ENCODE results near the gene IPO4. TPM values are rescaled to one million over a fixed set of nuclear protein-coding genes. Genes with fewer than 3 reads are reported as not detected.

IPO4 gene
- total RNA-seq, 1 donor from 2014 or later: 10.5 TPM

GRCh38 chr14:24160850-24161804 is 27.5 kb downstream of the IPO4 start, which contains the start of gene IRF9:
IRF9 (plus strand) TSS chr14:24161265; CDS start chr14:24162145, 880 bp downstream.
- DNase-seq (peak; percentile 97), ATAC-seq (ENCODE audit: poor library complexity) (peak; percentile 95)
- intact Hi-C loops (cut with DNase I): no loop called here

DNA sequence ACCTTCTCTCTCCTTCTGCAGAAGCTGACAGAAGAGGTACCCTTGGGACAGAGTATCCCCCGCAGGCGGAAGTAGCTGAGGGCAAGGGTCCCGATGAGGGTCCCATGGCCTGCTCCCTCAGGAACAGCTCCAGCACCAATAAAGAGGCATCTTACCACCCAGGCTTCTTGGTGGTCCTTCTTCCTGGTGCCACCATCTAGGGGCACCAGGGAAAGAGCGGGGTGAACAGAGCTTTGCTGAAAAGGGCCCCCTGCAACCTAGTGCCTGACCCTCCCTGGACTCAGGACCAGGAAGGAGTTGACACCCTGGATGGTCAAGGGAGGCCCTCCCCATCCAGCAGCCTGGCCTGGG is 28.1 kb downstream of the IPO4 start:
- no peak for DNase-seq
- ATAC-seq (ENCODE audit: poor library complexity): no peak
- intact Hi-C loops (cut with DNase I): no loop called here

GRCh38 chr14:24159777-24160498 is 28.7 kb downstream of the IPO4 start:
- intact Hi-C loops (cut with DNase I): no loop called here
- ATAC-seq (ENCODE audit: poor library complexity) (no peak), DNase-seq (peak; percentile 39)

- intact Hi-C loops (cut with DNase I): no loop called here
- no peak for DNase-seq
- no peak for ATAC-seq (ENCODE audit: poor library complexity)
Observed at GRCh38 chr14:24157331-24157730, 31.3 kb downstream of the IPO4 start.

DNA sequence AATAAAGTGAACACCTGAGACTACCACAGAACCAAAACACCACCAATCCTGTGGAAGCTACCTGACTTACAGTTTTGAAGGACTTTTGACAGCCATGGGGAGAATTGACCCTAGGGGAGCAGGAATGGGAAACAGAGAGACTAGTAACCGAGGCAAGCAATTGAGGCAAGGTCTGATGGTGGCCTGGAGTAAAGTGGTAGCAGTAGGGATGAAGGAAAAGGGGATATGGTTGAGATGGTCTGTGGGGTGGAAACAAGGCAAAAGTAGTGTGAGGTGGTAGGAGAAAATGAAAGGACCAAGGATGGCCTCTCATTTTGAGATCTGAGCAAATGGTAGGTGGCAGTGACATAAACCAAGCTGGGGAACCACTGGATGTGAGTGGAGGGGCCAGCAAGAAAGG is 31.8 kb downstream of the IPO4 start:
- ATAC-seq (ENCODE audit: poor library complexity): no peak
- intact Hi-C loops (cut with DNase I): no loop called here
- no peak for DNase-seq

DNA sequence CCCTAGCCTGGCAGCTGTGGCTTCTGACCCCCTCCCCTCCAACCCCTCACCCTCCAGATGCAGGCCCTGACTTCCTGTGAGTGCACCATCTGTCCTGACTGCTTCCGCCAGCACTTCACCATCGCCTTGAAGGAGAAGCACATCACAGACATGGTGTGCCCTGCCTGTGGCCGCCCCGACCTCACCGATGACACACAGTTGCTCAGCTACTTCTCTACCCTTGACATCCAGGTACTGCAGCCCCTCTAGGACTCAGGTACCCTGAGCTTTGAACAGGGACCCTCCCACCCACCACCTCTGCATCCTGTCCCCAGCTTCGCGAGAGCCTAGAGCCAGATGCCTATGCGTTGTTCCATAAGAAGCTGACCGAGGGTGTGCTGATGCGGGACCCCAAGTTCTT is 33.5 kb downstream of the IPO4 start:
- intact Hi-C loops (cut with DNase I): no loop called here
- no peak for DNase-seq

GRCh38 chr14:24151404-24152080 is 37.1 kb downstream of the IPO4 start:
- intact Hi-C loops (cut with DNase I): no loop called here
- no peak for ATAC-seq (ENCODE audit: poor library complexity)
- DNase-seq: no peak

More for the DNA sequence above, 33.5 kb downstream of the IPO4 start:
- ATAC-seq (ENCODE audit: poor library complexity): no peak

- intact Hi-C loops (cut with DNase I): no loop called here
- DNase-seq (no peak), ATAC-seq (ENCODE audit: poor library complexity) (no peak)
Observed at GRCh38 chr14:24150993-24151392, 37.6 kb downstream of the IPO4 start.

DNA sequence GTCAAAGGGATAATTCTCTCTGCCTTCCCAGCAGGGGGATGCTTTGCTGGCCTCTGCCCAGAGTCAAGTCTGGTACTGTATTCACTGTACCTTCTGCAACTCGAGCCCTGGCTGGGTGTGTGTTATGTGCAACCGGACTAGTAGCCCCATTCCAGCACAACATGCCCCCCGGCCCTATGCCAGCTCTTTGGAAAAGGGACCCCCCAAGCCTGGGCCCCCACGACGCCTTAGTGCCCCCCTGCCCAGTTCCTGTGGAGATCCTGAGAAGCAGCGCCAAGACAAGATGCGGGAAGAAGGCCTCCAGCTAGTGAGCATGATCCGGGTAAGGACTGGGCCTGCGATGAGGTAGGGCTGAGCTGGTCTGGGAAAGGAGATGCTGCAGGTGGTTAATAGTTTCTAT is 38.0 kb downstream of the IPO4 start:
- intact Hi-C loops (cut with DNase I): no loop called here
- DNase-seq (no peak), ATAC-seq (ENCODE audit: poor library complexity) (no peak)

- intact Hi-C loops (cut with DNase I): no loop called here
- DNase-seq (no peak), ATAC-seq (ENCODE audit: poor library complexity) (no peak)
Observed at GRCh38 chr14:24150061-24150460, 38.6 kb downstream of the IPO4 start.

- ATAC-seq (ENCODE audit: poor library complexity) (no peak), DNase-seq (no peak)
- intact Hi-C loops (cut with DNase I): no loop called here
Observed at GRCh38 chr14:24149302-24149969, 39.2 kb downstream of the IPO4 start.

DNA sequence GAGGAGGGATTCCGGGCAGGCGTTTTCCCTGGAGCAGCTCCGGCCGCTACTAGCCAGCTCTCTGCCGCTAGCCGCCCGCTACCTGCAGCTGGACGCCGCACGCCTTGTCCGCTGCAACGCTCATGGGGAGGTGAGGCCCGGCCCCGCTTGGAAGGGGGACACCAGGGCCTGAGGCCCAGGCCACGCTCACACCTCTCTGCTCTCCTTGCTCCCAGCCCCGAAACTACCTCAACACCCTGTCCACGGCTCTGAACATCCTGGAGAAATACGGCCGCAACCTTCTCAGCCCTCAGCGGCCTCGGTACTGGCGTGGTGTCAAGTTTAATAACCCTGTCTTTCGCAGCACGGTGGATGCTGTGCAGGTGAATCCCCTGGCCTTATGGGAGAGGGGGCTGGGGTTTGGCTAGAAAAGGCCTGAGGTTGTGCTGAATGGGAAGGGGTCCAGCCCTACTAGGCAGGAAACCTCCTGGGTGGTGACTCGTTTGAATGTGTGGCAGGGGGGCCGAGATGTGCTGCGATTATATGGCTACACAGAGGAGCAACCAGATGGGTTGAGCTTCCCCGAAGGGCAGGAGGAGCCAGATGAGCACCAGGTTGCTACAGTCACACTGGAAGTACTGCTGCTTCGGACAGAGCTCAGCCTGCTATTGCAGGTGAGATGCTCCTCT is 40.7 kb downstream of the IPO4 start:
- no peak for ATAC-seq (ENCODE audit: poor library complexity)
- intact Hi-C loops (cut with DNase I): no loop called here
- DNase-seq: no peak

DNA sequence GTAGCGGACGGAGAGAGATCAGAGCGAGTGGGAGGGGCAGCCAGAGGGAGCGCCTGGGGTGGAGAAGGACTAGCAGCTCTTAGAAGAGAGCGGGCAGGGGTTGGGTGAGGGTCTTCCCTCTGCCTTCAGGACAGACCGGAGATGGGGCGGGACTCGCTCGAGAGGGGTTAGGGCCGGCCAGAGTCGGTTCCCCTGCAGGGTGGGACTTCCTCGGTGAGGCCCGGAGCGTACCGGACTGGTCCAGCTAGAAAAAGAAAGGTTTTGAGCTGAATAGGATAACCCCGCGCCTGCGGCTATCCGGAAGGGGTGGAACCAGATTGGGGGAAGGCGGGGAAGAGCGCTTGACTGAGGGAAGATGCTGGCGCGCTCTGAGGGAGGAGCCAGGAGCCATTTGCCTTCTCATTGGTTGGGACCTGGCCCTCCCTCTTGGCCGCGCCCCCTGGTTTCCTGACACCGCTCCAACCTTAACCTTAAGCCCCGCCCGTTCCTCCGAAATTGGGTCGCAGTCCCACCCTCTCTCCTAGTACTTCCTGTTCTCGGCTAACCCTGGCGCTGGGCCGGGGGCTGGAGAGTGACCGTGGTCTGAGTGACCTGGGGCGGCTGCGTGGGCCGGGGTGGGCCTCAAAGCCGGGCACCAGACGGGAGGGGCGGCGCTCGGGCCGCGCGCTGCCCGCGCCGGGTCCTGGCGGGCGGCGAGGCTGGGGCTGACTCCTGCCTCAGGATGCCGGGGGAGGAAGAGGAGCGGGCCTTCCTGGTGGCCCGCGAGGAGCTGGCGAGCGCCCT is 41.4 kb downstream of the IPO4 start, which contains the start of gene RNF31:
RNF31 (plus strand) TSS at position 521 of the 783 bp plus-strand sequence; CDS start at position 722, 201 bp downstream.
- DNase-seq (peak; percentile 99), ATAC-seq (ENCODE audit: poor library complexity) (peak; percentile 95)
- intact Hi-C loops (cut with DNase I): no loop called here

DNA sequence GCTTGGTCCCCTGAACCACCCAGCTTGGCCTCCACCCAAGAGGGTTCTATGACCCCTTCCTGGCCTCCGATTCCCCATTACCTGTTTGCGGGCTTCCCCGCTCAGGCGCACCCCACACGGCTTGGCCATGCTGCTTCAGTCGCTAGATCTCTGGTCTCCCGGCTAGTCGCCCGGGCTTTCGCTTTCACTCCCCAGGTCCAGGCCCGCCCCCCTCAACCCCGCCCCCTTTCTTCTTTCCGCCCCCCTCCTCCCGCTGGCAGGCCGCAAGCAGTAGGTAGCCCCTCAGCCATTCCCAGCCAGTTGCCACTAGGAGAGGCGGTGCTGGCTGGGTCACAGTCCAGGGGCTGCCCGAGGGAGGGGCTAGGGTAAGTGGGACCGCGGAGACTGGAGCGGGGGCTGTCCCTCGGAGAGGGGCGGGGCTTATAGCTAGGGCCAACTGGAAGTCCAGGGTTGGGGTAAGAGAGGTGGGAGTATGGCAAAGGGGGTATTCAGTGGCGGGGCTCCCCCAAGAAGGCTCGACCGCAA is 42.1 kb downstream of the IPO4 start, which contains the start of gene PSME2:
PSME2 (minus strand) TSS at position 158 of the 525 bp plus-strand sequence; CDS start at position 129, 29 bp downstream.
- peak; percentile 88 for ATAC-seq (ENCODE audit: poor library complexity)
- intact Hi-C loops (cut with DNase I): no loop called here
- DNase-seq: peak; percentile 96

DNA sequence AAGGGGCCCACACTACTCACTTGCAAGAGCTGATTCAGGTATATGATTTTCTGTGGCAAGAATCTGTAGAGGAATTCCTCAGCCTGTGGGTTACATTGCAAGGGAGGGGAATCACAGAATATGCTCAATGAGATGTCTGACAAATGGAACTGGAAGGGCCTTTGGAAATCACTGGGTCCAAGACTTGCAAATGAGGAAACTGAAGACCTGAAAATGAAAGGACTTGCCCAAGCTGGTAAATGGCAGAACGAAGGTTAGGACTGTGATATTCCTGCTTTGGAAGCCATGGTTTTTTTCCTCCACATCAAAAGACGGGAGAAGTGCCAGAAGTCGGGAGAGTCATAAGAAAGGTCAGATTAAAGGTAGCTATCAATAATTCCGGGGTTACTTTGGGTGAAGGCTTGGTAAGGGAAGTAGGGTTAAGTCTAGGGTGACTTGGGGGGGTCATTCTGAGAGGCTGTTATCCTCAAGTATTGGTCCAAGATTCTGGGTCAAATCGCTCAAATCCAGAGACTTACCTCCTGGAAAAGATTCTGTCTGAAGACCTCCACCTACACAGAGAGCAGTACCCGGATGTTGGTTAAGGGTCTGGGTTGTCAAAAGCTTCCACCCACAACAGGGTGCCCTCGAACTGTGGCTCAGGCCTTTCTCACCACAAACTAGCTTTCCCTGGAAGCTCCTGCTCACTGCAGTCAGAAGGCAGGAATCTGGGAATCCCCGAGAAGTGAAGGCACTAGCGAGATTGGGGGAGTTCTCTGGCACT is 42.7 kb downstream of the IPO4 start:
- DNase-seq (no peak), ATAC-seq (ENCODE audit: poor library complexity) (no peak)
- intact Hi-C loops (cut with DNase I): no loop called here

DNA sequence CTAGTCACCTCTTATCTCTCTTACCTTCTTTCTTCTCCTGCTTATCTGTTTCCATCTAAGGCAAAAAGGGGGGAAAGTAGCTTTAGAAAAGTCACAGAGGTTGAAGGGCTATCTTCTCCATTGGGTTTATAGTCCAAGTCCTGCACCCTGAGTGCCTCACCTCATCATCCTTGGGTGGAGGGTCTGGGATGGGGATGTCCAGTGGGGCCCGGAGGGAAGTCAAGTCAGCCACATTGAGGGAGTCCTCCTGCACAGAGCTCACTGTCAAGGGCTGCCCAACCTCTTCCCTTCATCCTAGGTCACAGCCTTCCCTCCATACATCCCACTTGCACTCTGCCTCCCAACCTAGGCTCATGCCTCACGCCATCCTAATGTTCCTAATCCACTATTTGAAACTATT is 43.4 kb downstream of the IPO4 start:
- DNase-seq: no peak
- intact Hi-C loops (cut with DNase I): no loop called here
- no peak for ATAC-seq (ENCODE audit: poor library complexity)

Measured in Right ventricle myocardium superior (tissue), 1 donor.